ENCODE measurements around the gene ANKLE2.

The ANKLE2 gene

DNA sequence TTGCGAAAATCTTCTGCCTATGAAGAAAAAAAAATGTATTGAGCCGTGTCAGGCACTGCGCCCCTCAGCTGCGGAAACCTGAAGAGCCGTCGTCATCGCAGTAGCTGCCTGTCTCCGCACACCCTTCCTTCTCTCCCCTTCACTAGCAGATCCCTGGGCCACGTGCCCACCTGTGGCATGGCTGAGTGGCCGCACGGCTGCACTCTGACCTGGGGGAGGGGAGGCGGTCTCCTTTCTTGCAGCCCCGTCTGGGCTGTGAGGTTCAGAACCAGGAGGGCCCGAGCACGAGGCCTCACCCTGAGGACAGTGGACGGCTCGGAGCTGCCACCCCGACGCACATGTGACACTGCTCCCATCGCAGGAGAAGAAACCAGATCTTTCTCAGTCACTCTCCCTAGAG, 26.1 kb downstream of the ANKLE2 start:
- DNase-seq (ENCODE audit: low read depth in 1 of 2, low spot score in 1 of 2): no peak
- H3K27ac ChIP-seq (replicated peaks): no peak overlapping the region
- H3K27me3 ChIP-seq (ENCODE audit: insufficient read depth, poor library complexity, severe bottlenecking): no peaks in the 10 kb centered on the region
- H3K4me3 ChIP-seq (replicated peaks; ENCODE audit: insufficient read depth, low read length): no peak overlapping the region
- no peak for TF ChIP-seq SPI1 (IDR thresholded peaks at IDR 0.05; ENCODE audit: borderline replicate concordance, low read depth)
- TF ChIP-seq POLR2AphosphoS5 (IDR thresholded peaks at IDR 0.05; ENCODE audit: low read depth): 0 out of 2 replicates have a peak, but pooled peaks have one; percentile 30
- no peak for TF ChIP-seq GABPA (IDR thresholded peaks at IDR 0.05; ENCODE audit: low read depth)
- TF ChIP-seq, protein P1, sequence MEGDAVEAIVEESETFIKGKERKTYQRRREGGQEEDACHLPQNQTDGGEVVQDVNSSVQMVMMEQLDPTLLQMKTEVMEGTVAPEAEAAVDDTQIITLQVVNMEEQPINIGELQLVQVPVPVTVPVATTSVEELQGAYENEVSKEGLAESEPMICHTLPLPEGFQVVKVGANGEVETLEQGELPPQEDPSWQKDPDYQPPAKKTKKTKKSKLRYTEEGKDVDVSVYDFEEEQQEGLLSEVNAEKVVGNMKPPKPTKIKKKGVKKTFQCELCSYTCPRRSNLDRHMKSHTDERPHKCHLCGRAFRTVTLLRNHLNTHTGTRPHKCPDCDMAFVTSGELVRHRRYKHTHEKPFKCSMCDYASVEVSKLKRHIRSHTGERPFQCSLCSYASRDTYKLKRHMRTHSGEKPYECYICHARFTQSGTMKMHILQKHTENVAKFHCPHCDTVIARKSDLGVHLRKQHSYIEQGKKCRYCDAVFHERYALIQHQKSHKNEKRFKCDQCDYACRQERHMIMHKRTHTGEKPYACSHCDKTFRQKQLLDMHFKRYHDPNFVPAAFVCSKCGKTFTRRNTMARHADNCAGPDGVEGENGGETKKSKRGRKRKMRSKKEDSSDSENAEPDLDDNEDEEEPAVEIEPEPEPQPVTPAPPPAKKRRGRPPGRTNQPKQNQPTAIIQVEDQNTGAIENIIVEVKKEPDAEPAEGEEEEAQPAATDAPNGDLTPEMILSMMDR (IDR thresholded peaks at IDR 0.05; ENCODE audit: insufficient read depth, low read length): no peak
- TF ChIP-seq, protein P2, sequence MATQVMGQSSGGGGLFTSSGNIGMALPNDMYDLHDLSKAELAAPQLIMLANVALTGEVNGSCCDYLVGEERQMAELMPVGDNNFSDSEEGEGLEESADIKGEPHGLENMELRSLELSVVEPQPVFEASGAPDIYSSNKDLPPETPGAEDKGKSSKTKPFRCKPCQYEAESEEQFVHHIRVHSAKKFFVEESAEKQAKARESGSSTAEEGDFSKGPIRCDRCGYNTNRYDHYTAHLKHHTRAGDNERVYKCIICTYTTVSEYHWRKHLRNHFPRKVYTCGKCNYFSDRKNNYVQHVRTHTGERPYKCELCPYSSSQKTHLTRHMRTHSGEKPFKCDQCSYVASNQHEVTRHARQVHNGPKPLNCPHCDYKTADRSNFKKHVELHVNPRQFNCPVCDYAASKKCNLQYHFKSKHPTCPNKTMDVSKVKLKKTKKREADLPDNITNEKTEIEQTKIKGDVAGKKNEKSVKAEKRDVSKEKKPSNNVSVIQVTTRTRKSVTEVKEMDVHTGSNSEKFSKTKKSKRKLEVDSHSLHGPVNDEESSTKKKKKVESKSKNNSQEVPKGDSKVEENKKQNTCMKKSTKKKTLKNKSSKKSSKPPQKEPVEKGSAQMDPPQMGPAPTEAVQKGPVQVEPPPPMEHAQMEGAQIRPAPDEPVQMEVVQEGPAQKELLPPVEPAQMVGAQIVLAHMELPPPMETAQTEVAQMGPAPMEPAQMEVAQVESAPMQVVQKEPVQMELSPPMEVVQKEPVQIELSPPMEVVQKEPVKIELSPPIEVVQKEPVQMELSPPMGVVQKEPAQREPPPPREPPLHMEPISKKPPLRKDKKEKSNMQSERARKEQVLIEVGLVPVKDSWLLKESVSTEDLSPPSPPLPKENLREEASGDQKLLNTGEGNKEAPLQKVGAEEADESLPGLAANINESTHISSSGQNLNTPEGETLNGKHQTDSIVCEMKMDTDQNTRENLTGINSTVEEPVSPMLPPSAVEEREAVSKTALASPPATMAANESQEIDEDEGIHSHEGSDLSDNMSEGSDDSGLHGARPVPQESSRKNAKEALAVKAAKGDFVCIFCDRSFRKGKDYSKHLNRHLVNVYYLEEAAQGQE (IDR thresholded peaks at IDR 0.05; ENCODE audit: insufficient replicate concordance, low read depth): no peak

DNA sequence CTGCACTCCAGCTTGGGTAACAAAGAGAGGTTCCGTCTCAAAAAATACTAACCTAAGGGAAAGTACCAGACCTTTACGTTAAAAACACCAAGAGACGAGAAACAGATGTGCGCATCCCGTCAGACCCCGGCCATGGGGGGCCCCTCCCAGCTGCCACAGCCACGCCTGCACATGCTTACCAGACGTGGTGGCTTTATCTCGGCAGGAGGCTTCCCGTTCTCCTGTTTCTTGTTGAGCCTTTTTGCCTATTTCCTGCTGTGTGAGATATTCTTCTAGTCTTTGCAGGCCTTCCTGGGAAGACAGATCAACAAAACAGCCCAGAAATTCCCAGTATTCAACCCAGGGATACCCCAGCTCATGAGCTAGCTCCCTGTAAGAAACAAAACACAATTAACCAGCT, 27.4 kb downstream of the ANKLE2 start:
- no peak for TF ChIP-seq SPI1 (IDR thresholded peaks at IDR 0.05; ENCODE audit: borderline replicate concordance, low read depth)
- TF ChIP-seq, protein P1 (IDR thresholded peaks at IDR 0.05; ENCODE audit: insufficient read depth, low read length): no peak
- TF ChIP-seq, protein P2 (IDR thresholded peaks at IDR 0.05; ENCODE audit: insufficient replicate concordance, low read depth): no peak
- TF ChIP-seq POLR2AphosphoS5 (IDR thresholded peaks at IDR 0.05; ENCODE audit: low read depth): no peak
- TF ChIP-seq GABPA (IDR thresholded peaks at IDR 0.05; ENCODE audit: low read depth): no peak

DNA sequence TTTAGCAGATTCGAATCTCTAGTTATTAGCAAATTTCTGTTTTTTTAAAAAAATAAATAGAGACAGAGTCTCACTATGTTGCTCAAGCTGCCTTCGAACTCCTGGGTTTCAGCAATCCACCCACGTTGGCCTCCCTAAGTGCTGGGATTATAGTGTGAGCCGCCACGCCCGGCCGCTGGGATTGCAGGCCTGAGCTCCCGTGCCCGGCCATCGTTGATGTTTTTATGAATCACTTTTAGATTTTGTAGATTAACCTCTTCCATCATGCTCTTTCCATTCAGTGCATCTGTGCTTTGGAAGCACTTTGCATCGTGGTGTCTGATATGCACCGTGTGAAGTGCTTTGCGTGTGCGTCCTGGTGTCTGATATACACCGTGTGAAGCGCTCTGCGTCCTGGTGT, 30.1 kb downstream of the ANKLE2 start:
- Histone ChIP-seq H3K27me3 (ENCODE audit: insufficient read depth, poor library complexity, severe bottlenecking) (no peaks in the 10 kb centered on the region), H3K4me3 (replicated peaks; ENCODE audit: insufficient read depth, low read length) (no peak overlapping the region), H3K27ac (replicated peaks) (no peak overlapping the region)
- DNase-seq (ENCODE audit: low read depth in 1 of 2, low spot score in 1 of 2): no peak
- TF ChIP-seq POLR2AphosphoS5 (IDR thresholded peaks at IDR 0.05; ENCODE audit: low read depth) (no peak), SPI1 (IDR thresholded peaks at IDR 0.05; ENCODE audit: borderline replicate concordance, low read depth) (no peak), GABPA (IDR thresholded peaks at IDR 0.05; ENCODE audit: low read depth) (no peak)
- TF ChIP-seq, protein P1 (IDR thresholded peaks at IDR 0.05; ENCODE audit: insufficient read depth, low read length): no peak
- TF ChIP-seq, protein P2 (IDR thresholded peaks at IDR 0.05; ENCODE audit: insufficient replicate concordance, low read depth): no peak

More for the DNA sequence above, 27.4 kb downstream of the ANKLE2 start:
- DNase-seq (ENCODE audit: low read depth in 1 of 2, low spot score in 1 of 2): no peak
- H3K27me3 ChIP-seq (ENCODE audit: insufficient read depth, poor library complexity, severe bottlenecking): no peaks in the 10 kb centered on the region
- no peak overlapping the region for H3K27ac ChIP-seq (replicated peaks)
- no peak overlapping the region for H3K4me3 ChIP-seq (replicated peaks; ENCODE audit: insufficient read depth, low read length)
